ENCODE measurements around the gene DMAC1.

Gene DMAC1

GRCh38 chr9:7782400-7783120 is 17.0 kb downstream of the DMAC1 start:
- no peak for DNase-seq

DNA sequence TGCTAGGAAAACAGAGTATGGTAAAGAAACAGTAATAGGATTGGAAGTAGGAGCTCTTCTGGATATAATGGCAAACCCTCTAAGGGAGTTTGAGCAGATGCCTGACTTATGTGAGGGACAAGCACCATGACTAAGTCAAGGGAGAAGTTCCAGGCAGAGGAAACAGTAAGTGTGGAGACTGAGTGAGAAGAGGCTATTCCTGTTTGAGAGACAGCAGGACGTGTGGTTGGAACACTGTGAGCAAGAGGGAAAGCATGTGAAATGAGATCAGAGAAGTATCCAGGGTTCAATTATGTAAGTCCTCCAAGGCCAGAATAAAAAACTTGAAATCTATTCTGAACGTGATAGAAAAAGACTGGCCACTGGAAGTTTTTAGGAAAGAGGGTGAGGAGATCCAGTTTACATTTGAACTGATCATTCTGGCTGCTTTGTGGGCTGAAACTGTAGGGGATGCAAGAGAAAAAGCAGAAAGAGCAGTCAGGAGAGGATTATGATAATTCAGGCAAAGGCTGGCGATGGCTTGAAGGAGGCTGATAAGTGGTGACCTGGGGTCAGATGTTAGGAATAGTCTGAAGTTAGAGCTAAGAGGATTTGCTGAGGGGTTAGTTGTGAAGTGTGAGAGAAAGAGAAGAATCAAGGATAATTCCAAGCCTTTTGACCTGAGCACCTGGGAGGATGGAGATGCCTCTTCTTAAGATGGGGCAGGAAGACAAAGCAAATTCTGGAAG is 19.2 kb downstream of the DMAC1 start:
- DNase-seq = no peak

GRCh38 chr9:7778851-7779600 is 20.6 kb downstream of the DMAC1 start:
- DNase-seq = no peak

GRCh38 chr9:7777771-7778170 is 21.8 kb downstream of the DMAC1 start:
- no peak for DNase-seq

GRCh38 chr9:7770111-7770510 is 29.5 kb downstream of the DMAC1 start:
- DNase-seq = no peak

DNA sequence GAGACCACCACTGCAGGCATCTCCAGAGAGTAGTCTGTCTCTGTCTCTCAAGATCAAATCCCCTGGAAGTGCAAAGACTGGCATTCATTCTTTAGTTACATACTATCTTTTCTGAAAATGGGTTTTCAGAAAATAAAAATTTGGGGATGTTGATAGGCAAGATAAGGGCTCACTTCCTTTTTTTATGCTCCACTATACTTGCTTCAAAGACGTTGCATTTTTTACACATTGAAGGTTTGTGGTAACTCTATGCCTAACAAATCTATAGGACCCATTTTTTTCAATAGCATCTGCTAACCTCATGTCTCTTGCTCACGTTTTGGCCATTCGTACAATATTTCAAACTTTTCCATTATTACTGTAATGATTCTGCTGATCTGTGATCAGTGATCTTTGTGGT is 37.0 kb downstream of the DMAC1 start:
- no peak for DNase-seq

GRCh38 chr9:7760014-7760415 is 39.6 kb downstream of the DMAC1 start:
- no peak for DNase-seq

DNA sequence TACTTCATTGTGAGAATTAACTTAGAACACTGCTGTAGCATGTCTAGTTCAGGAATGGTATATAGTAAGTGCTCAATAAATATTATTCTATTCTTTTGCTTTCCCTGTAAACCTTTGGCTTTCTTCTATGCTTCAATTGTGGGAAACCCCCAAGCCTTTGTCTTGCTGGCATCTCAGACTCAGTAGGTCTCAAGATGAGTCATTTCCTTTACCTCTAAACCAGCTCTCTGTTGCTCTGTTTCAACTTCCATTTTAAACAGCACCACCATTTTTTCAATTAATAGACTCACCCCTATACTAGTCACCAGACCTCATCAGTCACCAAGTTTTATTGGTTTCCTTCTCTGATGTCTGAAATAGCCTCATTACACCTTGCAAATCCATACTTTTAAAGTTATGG is 43.5 kb downstream of the DMAC1 start:
- DNase-seq = peak; percentile 3

GRCh38 chr9:7752481-7752880 is 47.1 kb downstream of the DMAC1 start:
- no peak for DNase-seq

Measured in central memory CD4-positive, alpha-beta T cell (primary cell).